Measurements from ENCODE around the gene ERG. TPM values are rescaled to one million over a fixed set of nuclear protein-coding genes. Genes with fewer than 3 reads are reported as not detected.

ERG gene
- total and polyA plus RNA-seq, 2 of the 13 experiments (the other 11 are each of a cell fraction or from before 2014, with no cell fraction given): not detected

- CTCF ChIA-PET (ENCODE audit: low intra/inter-chr PET ratio, low total read pairs): interaction anchor here (2.4 to 3.1 kb wide), 2 partner anchors 137 to 198 kb away, joined by 16 to 42 read pairs; no protein-coding TSS in a partner anchor
- no peaks in the 10 kb centered on the region for H3K27me3 ChIP-seq (ENCODE audit: control insufficient read depth in 1 of 2, insufficient read depth in 2 of 2, low read length in 2 of 2)
- ATAC-seq: no peak
- in situ Hi-C loops (cut with HindIII; ENCODE audit: extremely low pct_ligation_motif_present, low pct_unique_long_range_greater_than_20kb): loop anchor here (25.0 kb wide), 1 partner anchor 645 kb away; no protein-coding TSS in a partner anchor
- no peaks in the 10 kb centered on the region for H3K36me3 ChIP-seq (replicated peaks in 1 of 2; ENCODE audit: control insufficient read depth in 1 of 2, insufficient read depth in 2 of 2, low read length in 2 of 2)
- no peaks in the 10 kb centered on the region for H4K20me1 ChIP-seq (ENCODE audit: insufficient read depth, low read length)
- no peaks in the 10 kb centered on the region for H3K4me1 ChIP-seq (ENCODE audit: insufficient read depth, low read length)
- no peak for FAIRE-seq
- H3K4me2 ChIP-seq (ENCODE audit: low read depth, low read length): no peak overlapping the region
- WGBS (ENCODE audit: low lambda C conversion rate): 24% methylated on average over 11 of the region's 14 CpGs
- TF ChIP-seq KDM4B (CRISPR knock-in tag; IDR thresholded peaks at IDR 0.05): no peak
- TF ChIP-seq HDAC6 (IDR thresholded peaks at IDR 0.05; ENCODE audit: low read depth, low read length): no peak
- no peak for TF ChIP-seq ZNF563 (CRISPR knock-in tag; IDR thresholded peaks at IDR 0.05)
- TF ChIP-seq MED8 (CRISPR knock-in tag; IDR thresholded peaks at IDR 0.05; ENCODE audit: insufficient replicate concordance): no peak
- TF ChIP-seq LBX2 (CRISPR knock-in tag; IDR thresholded peaks at IDR 0.05; ENCODE audit: borderline replicate concordance): no peak
- TF ChIP-seq ZNF275 (CRISPR knock-in tag; IDR thresholded peaks at IDR 0.05; ENCODE audit: borderline replicate concordance): no peak
- no peak for TF ChIP-seq TERF1 (CRISPR knock-in tag; IDR thresholded peaks at IDR 0.05)
- TF ChIP-seq ATF1 (CRISPR knock-in tag; IDR thresholded peaks at IDR 0.05): no peak
- TF ChIP-seq SP140L (CRISPR knock-in tag; IDR thresholded peaks at IDR 0.05; ENCODE audit: borderline replicate concordance): no peak
- no peak for TF ChIP-seq MED13 (CRISPR knock-in tag; IDR thresholded peaks at IDR 0.05)
- no peak for TF ChIP-seq IRF9 (CRISPR knock-in tag; IDR thresholded peaks at IDR 0.05; ENCODE audit: borderline replicate concordance)
- no peak for TF ChIP-seq THAP7 (CRISPR knock-in tag; IDR thresholded peaks at IDR 0.05)
- no peak for TF ChIP-seq ZNF292 (CRISPR knock-in tag; IDR thresholded peaks at IDR 0.05; ENCODE audit: borderline replicate concordance, low read depth)
- no peak for TF ChIP-seq ZSCAN5A (CRISPR knock-in tag; IDR thresholded peaks at IDR 0.05; ENCODE audit: borderline replicate concordance)
- TF ChIP-seq MIER2 (CRISPR knock-in tag; IDR thresholded peaks at IDR 0.05): no peak
- no peak for TF ChIP-seq HIVEP1 (CRISPR knock-in tag; IDR thresholded peaks at IDR 0.05)
- TF ChIP-seq TBL1XR1 (IDR thresholded peaks at IDR 0.05; ENCODE audit: borderline replicate concordance, low read length, partially characterized antibody): no peak
- no peak overlapping the region for H3K9ac ChIP-seq (ENCODE audit: insufficient read depth, low read depth, low read length)
- no TSS peak for BruUV-seq (replicated peaks)
- POLR2A ChIA-PET: no interaction called here
- no peak overlapping the region for H2AFZ ChIP-seq (ENCODE audit: low read length)
- no peak overlapping the region for H3K4me3 ChIP-seq (replicated peaks in 1 of 3; ENCODE audit: insufficient read depth in 1 of 3, low read depth in 2 of 3, low read length in 3 of 3)
- intact Hi-C loops (cut with micrococcal nuclease; ENCODE audit: unreplicated experiment): loop anchor here (1.0 kb wide), 2 partner anchors 138 to 198 kb away; no protein-coding TSS in a partner anchor
- H3K9me3 ChIP-seq (ENCODE audit: low read length): no peaks in the 10 kb centered on the region
- no peak for DNase-seq (ENCODE audit: low spot score)
- no peak overlapping the region for H3K27ac ChIP-seq (ENCODE audit: extremely low read length, insufficient read depth, low read length)
- H3K79me2 ChIP-seq (ENCODE audit: insufficient read depth, low read length): no peaks in the 10 kb centered on the region
Measured at GRCh38 chr21:38356883-38357625, 141.2 kb downstream of the ERG start.

Measured in HepG2 (cell line).